ENCODE results near the gene LRRC26.

Gene LRRC26

DNA sequence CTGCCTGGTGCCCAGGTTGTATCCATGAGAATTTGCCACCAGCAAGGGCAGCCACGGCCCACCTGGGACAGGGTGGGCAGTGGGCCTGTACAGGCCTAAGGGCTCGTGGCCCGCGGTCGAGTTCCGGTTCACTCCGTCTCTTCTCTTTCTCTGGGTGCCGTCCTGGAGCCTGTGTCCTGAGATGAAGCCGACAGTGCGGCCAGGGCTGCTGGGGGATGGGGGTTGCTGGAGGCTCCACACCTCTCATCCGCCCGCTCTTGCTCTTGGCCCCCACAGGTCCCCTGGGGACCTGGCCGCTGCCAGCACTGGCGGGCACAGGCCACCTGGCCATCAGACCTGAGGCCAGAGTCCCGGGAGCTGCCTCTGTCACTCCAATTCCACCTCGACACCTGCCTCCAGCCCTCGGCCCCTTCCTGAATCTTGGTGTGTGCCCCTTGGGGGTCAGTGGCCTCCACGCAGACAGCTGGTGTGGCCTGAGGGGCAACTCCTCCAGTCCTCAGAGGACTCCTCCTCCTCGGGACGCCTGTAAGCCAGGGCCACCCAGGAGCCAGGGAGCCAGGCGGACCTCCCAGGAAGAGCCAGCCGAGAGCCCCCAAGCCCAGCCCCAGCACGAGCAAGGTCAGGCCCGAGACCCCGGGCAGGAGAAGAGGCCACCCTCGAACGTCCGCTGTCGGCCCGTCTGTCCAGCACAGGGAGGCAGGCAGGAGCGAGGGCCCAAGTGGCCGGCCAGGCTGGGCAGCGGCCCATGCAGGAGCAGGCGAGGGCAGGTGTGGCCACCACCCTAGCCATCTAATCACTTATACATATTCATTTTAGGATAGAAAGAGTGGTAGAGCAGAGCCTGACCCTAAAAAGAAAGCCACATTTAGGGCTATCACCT, 5.2 kb downstream of the LRRC26 start:
- TF ChIP-seq, protein P1, sequence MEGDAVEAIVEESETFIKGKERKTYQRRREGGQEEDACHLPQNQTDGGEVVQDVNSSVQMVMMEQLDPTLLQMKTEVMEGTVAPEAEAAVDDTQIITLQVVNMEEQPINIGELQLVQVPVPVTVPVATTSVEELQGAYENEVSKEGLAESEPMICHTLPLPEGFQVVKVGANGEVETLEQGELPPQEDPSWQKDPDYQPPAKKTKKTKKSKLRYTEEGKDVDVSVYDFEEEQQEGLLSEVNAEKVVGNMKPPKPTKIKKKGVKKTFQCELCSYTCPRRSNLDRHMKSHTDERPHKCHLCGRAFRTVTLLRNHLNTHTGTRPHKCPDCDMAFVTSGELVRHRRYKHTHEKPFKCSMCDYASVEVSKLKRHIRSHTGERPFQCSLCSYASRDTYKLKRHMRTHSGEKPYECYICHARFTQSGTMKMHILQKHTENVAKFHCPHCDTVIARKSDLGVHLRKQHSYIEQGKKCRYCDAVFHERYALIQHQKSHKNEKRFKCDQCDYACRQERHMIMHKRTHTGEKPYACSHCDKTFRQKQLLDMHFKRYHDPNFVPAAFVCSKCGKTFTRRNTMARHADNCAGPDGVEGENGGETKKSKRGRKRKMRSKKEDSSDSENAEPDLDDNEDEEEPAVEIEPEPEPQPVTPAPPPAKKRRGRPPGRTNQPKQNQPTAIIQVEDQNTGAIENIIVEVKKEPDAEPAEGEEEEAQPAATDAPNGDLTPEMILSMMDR (conservative IDR thresholded peaks at IDR 0.05; ENCODE audit: low read length): no peak
- H3K4me3 ChIP-seq (ENCODE audit: low read length): no peak overlapping the region
- DNase-seq (ENCODE audit: low read depth): no peak

DNA sequence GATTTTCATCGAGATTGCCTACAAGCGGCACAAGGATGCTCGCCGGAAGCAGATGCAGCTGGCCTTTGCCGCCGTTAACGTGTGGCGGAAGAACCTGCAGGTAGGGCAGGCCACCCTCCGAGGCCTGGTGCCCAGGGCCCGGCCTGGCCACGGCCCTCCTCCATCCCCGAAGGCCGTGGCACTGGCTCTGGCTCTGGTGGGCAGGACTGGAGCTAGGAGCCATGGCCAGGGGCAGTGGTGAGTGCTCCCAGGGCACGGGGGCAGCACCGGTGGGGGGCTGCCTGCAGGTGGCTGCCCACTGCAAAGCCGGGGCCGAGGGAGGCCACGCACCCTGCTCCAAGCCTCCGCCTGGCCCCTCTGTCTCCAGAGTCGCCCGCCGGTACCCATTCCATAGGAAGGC, 6.0 kb downstream of the LRRC26 start:
- H3K4me3 ChIP-seq (ENCODE audit: low read length): no peak overlapping the region
- TF ChIP-seq, protein P1 (conservative IDR thresholded peaks at IDR 0.05; ENCODE audit: low read length): no peak
- no peak for DNase-seq (ENCODE audit: low read depth)

DNA sequence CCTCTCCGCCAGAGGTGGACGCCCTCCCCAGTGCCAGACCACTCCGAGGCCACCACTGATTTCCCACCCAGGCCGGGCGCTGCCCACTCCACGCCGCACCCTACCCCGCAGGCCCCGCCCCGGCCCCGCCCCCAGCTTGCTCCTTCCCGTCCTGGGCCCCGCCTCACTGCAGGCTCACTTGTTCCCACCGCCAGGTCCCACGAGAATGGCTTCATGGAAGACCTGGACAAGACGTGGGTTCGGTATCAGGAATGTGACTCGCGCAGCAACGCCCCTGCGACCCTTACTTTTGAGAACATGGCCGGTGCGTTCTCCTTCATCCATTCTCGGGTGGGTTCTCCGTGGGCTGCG, 6.5 kb downstream of the LRRC26 start:
- no peak for DNase-seq (ENCODE audit: low read depth)
- 0 out of 2 replicates have a peak overlapping the region, but pooled peaks have one; percentile 17 for H3K4me3 ChIP-seq (ENCODE audit: low read length)
- TF ChIP-seq, protein P1 (conservative IDR thresholded peaks at IDR 0.05; ENCODE audit: low read length): no peak

DNA sequence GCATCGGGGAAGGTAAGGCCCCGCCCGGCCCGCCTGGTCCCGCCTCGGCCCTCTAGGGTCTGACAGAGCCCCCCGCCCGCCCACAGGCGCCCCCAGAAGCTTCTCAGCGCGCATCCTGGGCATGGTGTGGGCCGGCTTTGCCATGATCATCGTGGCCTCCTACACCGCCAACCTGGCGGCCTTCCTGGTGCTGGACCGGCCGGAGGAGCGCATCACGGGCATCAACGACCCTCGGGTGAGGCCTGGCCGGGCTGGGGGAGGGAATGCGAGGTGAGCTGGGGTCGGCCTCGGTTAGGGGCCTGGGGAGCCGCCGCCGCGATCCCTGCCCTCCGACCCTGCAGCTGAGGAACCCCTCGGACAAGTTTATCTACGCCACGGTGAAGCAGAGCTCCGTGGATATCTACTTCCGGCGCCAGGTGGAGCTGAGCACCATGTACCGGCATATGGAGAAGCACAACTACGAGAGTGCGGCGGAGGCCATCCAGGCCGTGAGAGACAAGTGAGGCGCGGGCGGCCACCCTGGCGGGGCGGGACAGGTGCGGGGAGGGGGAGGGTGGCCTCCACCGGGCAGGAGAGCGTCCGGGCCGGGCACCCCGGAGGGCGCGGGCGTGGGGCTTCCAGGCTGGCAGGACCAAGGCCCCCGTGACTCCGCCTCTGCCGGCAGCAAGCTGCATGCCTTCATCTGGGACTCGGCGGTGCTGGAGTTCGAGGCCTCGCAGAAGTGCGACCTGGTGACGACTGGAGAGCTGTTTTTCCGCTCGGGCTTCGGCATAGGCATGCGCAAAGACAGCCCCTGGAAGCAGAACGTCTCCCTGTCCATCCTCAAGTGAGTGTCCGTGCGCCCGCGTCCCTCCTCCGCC, 7.1 kb downstream of the LRRC26 start:
- DNase-seq (ENCODE audit: low read depth): no peak
- 0 out of 2 replicates have a peak overlapping the region, but pooled peaks have one; percentile 17 for H3K4me3 ChIP-seq (ENCODE audit: low read length)
- TF ChIP-seq, protein P1 (conservative IDR thresholded peaks at IDR 0.05; ENCODE audit: low read length): no peak

DNA sequence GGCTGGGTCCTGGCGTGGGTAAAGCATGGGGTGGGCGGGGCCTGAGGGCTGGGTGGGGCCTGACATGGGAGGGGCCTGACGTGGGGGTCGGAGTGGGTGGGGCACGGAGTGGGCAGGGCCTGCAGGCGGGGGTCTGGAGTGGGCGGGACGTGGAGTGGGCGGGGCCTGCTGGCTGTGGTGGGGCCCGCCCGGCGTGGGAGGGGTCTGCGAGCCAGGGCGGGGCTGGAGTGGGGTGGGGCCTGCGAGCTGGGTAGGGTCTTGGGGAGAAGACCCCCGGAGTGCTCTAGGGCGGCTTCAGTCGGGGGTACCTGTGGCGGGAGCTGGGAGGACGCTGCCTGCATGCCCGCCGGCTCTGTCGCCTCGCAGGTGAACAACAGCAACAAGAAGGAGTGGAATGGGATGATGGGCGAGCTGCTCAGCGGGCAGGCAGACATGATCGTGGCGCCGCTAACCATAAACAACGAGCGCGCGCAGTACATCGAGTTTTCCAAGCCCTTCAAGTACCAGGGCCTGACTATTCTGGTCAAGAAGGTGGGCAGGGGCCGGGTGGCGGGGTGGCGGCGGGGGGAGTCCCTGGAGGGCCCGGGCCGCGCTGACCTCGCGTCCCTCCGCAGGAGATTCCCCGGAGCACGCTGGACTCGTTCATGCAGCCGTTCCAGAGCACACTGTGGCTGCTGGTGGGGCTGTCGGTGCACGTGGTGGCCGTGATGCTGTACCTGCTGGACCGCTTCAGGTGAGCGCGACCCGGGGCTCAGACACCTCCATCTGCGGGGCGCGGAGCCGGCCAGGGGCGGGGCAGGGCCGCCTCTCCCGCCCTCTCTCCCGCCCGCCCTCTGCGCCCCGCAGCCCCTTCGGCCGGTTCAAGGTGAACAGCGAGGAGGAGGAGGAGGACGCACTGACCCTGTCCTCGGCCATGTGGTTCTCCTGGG, 8.0 kb downstream of the LRRC26 start:
- TF ChIP-seq, protein P1 (conservative IDR thresholded peaks at IDR 0.05; ENCODE audit: low read length): no peak
- no peak for DNase-seq (ENCODE audit: low read depth)
- no peak overlapping the region for H3K4me3 ChIP-seq (ENCODE audit: low read length)

DNA sequence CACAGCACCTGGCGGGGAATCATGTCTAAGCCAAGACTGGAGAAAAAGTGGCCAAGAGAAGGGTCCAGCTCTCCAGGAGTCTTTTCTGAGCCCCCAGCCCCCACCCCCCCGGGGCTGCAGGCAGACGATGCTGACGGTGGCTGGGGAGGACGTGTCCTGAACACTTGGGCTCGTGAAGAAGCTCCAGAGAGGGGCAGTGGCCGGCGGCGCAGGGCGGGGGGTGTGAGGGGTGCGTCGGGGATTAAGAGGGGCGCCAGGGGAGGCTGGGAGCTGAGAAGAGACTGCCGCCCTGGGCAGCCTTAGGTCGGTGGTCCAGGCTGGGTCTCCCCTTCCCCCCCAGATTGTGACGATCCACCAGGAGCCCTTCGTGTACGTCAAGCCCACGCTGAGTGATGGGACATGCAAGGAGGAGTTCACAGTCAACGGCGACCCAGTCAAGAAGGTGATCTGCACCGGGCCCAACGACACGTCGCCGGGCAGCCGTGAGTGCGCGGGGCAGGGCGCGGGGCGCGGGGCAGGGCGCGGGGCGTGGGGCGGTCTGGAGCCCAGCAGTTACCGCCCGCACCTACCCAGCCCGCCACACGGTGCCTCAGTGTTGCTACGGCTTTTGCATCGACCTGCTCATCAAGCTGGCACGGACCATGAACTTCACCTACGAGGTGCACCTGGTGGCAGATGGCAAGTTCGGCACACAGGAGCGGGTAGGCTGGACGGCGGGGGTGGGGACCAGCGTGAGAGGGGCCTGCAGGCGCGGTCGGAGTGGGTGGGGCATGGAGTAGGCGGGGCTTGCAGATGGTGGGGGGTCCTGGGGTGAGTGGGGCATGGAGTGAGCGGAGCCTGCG, 8.9 kb downstream of the LRRC26 start:
- TF ChIP-seq, protein P1 (conservative IDR thresholded peaks at IDR 0.05; ENCODE audit: low read length): no peak
- H3K4me3 ChIP-seq (ENCODE audit: low read length): no peak overlapping the region
- DNase-seq (ENCODE audit: low read depth): no peak

Data from AG10803 (cell line).